A673 (cell line): Measurements from ENCODE around the gene ZNF18.

Experiments
- EZH2 ChIP-seq: fragments of 200-600 bp; sonication (generic); IDR thresholded peaks from 2 replicates; pipeline ENCODE4 v1.6.1; 2017; ENCODE audit warnings: borderline replicate concordance, low read depth, mild to moderate bottlenecking, mixed read lengths, antibody characterized with exemption, low read length; ENCODE audit not compliant: poor library complexity, severe bottlenecking
- TF ChIP-seq, protein P1 (sequence below): fragments of 300-800, 200-600 bp; sonication (generic); conservative IDR thresholded peaks from 2 replicates; pipeline ENCODE4 v1.5.1; 2017; ENCODE audit warnings: low read depth, mild to moderate bottlenecking, antibody characterized with exemption, low read length, moderate library complexity, mixed read lengths

DNA sequence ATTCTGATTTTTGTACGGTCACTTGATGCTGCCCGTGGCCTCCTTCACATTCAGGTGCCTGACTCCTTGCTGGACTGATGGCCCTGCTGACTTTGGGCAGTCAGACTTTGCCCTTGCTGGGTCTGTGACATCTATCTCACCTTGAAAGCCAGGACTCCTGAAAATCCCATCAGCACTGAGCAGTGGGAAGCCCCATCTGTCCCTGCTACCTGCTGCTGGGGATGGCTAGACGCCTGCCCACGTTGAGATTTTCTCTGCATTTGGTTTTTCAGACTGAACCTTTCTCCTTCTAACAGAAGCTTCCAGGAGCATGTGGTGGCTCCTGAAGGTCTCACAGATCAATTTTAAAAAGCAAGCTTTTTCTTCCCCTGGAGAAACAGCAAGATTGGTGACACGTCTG, 10.2 kb upstream of the ZNF18 start:
- TF ChIP-seq, protein P1, sequence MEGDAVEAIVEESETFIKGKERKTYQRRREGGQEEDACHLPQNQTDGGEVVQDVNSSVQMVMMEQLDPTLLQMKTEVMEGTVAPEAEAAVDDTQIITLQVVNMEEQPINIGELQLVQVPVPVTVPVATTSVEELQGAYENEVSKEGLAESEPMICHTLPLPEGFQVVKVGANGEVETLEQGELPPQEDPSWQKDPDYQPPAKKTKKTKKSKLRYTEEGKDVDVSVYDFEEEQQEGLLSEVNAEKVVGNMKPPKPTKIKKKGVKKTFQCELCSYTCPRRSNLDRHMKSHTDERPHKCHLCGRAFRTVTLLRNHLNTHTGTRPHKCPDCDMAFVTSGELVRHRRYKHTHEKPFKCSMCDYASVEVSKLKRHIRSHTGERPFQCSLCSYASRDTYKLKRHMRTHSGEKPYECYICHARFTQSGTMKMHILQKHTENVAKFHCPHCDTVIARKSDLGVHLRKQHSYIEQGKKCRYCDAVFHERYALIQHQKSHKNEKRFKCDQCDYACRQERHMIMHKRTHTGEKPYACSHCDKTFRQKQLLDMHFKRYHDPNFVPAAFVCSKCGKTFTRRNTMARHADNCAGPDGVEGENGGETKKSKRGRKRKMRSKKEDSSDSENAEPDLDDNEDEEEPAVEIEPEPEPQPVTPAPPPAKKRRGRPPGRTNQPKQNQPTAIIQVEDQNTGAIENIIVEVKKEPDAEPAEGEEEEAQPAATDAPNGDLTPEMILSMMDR = no peak
- no peak for TF ChIP-seq EZH2
